PC-3 (cell line): ENCODE results near the gene ZNF469.

ENCODE experiments used
- CTCF ChIP-seq: fragments of 300-600 bp; sonication (generic); conservative IDR thresholded peaks from 2 replicates; pipeline ENCODE4 v1.5.1; 2017; ENCODE audit warnings: antibody characterized with exemption, low read depth, mild to moderate bottlenecking, low read length
- EZH2 ChIP-seq: fragments of 300-600 bp; sonication (generic); IDR thresholded peaks from one replicate; pipeline ENCODE4 v1.6.1; 2017; ENCODE audit warnings: antibody characterized with exemption, mild to moderate bottlenecking, low read length; ENCODE audit not compliant: unreplicated experiment
- EZH2phosphoT487 ChIP-seq: fragments of 300-600 bp; sonication (generic); IDR thresholded peaks from 2 replicates; pipeline ENCODE4 v1.6.1; 2018; ENCODE audit warnings: mild to moderate bottlenecking, antibody characterized with exemption, low read length, borderline replicate concordance

DNA sequence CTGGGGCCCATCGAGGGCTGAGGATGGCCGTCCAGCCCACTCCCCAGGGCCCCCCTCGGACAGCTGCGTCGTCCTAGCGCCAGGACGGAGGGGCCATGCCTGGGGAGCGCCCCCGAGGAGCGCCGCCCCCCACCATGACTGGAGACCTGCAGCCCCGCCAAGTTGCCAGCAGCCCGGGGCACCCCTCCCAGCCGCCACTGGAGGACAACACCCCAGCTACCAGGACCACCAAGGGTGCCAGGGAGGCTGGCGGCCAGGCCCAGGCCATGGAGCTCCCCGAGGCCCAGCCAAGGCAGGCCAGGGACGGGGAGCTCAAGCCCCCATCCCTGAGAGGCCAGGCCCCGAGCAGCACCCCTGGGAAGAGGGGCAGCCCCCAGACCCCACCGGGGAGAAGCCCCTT, 44.6 kb downstream of the ZNF469 start:
- TF ChIP-seq CTCF: no peak
- no peak for TF ChIP-seq EZH2phosphoT487
- no peak for TF ChIP-seq EZH2
